GM12873 (cell line): ENCODE results near the gene TRIM65.

Experiments
- CTCF ChIP-seq: IDR thresholded peaks from 2 replicates; pipeline ENCODE4 v1.5.1; 2012; ENCODE audit warnings: low read depth, mild to moderate bottlenecking, moderate library complexity, low read length, control low read depth; ENCODE audit not compliant: insufficient read depth; ENCODE audit errors: missing control alignments

Gene TRIM65

GRCh38 chr17:75888484-75888883, 8.3 kb downstream of the TRIM65 start:
- TF ChIP-seq CTCF: no peak

GRCh38 chr17:75885431-75885830, 11.3 kb downstream of the TRIM65 start:
- TF ChIP-seq CTCF: no peak

GRCh38 chr17:75881678-75882454, 14.9 kb downstream of the TRIM65 start:
- TF ChIP-seq CTCF: no peak

GRCh38 chr17:75880266-75880665, 16.5 kb downstream of the TRIM65 start:
- no peak for TF ChIP-seq CTCF

GRCh38 chr17:75878174-75878998, 18.4 kb downstream of the TRIM65 start, which contains the start of gene TRIM47:
TRIM47 (minus strand) TSS chr17:75878581; CDS start chr17:75878548, 33 bp downstream.
- TF ChIP-seq CTCF: no peak

- peak; percentile 61 for TF ChIP-seq CTCF
Measured at GRCh38 chr17:75877752-75878173, 19.0 kb downstream of the TRIM65 start.
